GM19455 (cell line): ENCODE results near the gene KCNK15.
"Not testable (repeated sequence)": the region's sequence is repeated elsewhere in the genome, so short reads cannot be mapped to it uniquely, and the experiment has no call there.

Source experiments
- ATAC-seq: cut with Tn5 transposase; IDR thresholded peaks from one replicate; pipeline ENCODE4 v1.9.1; 2021; ENCODE audit not compliant: unreplicated experiment

The KCNK15 gene

DNA sequence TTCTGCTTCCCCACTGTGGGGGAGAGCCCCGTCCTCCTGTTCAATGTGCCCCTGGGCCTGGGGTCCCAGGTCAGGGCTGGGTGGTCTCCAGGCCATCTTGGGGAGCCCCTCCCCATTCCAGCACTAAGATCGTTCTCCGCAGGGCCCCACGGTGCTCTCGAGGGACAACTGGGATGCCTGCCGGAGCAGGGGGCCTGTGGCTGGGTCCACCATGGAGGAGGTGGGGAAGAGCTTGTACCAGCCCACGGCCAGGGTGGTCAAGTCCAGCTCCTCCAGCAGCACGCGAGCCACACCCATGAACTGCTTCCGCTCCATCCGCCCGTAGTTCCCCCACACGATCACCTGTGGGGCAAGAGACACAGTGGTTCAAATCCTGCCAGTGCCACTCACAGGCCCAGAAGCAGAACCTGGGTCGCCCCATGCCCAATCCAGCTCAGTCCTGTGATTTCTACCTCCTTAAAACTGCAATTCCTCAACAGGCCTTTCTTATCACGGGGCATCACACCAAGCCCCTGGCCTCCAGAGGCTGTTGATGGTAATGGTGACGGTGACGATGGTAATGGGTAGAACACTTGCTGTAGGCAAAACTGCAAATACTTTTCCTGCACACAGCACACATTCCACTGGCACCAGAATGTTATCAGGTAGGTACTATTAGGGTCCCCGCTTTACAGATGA lies 10.5 kb downstream of the KCNK15 start:
- no peak for ATAC-seq

GRCh38 chr20:44756956-44757355 lies 11.3 kb downstream of the KCNK15 start:
- ATAC-seq = no peak

DNA sequence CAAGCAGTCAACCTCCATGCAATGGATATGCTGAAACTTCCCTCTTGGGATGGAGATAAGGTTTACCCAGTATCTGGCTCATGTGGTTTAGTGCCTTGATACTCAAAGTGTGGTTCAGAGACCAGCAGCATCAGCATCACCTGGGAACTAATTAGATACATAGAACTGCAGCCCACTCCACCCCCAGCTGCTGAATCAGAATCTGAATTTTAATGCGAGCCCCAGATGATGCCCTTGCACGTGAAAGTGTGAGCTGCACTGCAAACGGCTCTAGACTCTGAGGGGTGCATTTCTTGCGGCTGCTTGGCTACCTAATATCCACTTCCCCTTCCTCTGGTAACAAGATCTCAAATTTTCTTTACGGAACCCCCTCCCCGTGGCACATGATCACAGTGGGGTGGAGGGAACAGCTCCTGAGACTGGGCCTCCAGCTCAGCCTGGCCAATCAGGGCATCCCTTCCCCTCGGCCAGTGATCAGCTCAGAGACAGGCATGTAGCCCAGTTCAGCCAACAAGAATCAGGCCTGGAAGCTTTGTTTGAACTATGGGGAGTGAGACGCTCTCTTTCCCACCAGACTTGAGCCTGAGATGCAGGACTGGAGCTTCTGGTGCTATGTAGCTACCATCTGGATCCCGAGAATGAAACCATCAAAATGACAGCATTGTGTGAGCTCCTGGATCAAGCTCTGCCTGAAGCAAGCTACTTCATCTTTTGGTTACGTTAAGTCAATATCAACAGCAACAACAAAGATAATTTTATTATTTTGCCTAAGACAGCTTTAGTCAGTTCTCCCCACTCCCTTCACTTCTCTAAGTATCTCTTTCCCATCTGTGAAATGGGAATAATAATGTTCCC lies 12.8 kb downstream of the KCNK15 start:
- no peak for ATAC-seq

GRCh38 chr20:44759595-44759994 lies 13.9 kb downstream of the KCNK15 start:
- ATAC-seq = no peak

DNA sequence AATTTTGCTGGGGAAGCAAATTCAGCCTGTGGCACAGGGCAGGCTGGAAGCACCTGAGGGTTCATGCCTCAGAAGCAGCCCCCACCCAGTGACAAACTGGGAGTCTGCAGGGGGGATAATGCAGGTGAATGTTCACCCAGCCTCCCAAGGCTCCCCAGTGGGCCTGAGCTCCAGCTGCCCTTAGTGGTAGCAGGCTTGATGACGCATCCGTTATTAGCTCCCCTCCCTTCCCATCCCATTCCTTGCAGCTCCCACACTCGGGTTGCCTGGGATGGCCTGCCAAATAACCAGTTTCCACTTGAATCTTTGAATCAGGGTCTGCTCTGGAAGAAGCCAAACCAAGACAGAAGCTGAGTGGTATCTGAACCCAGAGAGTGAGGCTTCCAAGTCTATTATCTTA lies 15.8 kb downstream of the KCNK15 start:
- ATAC-seq = no peak

GRCh38 chr20:44762466-44763140 lies 16.9 kb downstream of the KCNK15 start:
- ATAC-seq = no peak

DNA sequence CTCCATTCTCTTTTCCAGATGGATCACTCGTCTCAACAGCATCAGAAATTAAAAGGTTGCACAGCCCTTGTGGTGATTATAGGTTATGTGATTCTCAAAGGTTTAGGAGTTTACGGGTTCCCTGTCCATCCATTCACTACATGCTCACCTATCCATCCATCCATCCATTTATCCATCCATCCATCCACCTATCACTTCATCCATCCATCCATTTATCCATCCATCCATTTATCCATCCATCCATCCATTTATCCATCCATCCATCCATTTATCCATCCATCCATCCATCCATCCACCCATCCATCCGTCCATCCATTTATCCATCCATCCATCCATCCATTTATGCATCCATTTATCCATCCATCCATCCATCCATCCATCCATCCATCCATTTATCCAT lies 18.1 kb downstream of the KCNK15 start:
- not testable (repeated sequence) for ATAC-seq

DNA sequence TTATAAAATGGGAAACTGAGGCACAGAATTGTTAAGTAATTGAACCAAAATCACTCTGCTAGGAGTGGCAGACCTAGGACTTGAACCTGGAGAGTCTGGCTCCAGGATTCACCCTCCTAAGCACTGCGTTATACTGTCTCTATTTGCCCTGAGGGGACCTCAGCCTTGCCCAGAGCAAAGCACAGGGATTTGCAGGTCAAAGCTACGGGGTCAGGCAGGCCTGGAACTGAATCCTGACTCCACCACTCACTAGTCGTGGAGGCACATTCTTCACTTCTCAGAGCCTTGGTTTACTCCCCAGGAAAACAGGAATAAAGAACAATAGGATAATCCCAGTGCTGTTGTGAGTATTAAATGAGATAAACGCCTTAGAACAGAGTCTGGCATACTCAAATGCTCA lies 19.4 kb downstream of the KCNK15 start:
- no peak for ATAC-seq

DNA sequence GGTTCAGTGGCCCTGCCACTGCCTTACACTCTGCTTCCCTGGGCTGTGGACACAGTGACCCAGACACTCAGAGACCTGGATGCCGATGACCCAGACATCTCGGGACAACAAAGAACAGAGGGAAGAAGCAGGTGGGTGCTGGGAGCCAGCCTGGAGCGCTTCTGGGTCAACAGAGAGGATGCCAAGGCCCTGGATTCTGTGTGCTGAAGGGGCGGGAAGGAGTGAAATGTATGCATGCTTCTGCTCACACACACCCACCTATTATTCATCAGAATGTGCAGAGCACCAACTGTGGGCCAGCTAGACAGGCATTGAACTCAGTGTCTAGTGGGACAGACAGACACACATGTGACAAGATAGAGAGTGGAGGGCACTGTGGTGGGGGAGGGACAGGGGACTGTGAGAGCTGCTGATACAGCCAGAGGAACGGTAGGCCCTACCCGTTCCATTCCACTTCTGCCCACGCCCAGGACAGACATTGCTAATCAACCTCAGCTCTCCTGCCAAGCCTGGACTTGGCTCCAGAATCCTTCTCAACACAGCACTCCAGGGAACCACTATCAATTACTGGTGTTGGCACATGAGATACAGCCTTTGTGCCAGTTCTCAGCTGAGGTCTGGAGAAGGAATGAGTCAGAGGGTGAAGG lies 20.2 kb downstream of the KCNK15 start:
- ATAC-seq = no peak

- ATAC-seq = no peak
Measured at GRCh38 chr20:44768256-44768655, 22.6 kb downstream of the KCNK15 start.

DNA sequence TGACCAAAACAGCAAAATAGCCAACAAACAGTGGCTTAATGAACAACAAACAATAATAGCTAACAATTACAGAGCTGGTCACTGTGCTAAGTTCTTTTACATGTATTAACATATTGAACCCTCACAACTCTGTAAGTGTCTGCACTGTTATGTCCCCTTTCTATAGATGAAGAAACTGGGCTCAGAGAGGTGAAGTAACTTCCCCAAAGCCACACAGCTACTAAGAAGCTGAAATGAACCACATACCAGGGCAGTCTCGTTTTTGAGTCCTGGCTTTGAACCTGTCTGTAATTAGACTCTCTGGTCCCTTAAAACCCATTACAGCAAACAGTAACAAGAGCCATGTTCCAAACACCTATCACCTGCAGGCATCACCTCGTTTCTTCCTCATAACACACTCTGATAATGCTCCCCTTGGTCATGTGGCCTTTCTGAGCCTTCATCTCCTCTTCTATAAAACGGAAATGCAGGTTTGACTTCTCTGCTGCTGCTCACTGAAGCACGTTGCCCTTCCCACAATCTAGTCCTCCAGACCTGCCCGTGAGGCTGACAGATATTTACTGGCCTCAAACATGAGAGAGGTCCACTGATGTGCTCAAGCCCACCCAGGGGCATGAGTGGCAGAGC lies 23.3 kb downstream of the KCNK15 start:
- no peak for ATAC-seq

GRCh38 chr20:44769481-44769863 lies 23.8 kb downstream of the KCNK15 start:
- ATAC-seq = no peak

DNA sequence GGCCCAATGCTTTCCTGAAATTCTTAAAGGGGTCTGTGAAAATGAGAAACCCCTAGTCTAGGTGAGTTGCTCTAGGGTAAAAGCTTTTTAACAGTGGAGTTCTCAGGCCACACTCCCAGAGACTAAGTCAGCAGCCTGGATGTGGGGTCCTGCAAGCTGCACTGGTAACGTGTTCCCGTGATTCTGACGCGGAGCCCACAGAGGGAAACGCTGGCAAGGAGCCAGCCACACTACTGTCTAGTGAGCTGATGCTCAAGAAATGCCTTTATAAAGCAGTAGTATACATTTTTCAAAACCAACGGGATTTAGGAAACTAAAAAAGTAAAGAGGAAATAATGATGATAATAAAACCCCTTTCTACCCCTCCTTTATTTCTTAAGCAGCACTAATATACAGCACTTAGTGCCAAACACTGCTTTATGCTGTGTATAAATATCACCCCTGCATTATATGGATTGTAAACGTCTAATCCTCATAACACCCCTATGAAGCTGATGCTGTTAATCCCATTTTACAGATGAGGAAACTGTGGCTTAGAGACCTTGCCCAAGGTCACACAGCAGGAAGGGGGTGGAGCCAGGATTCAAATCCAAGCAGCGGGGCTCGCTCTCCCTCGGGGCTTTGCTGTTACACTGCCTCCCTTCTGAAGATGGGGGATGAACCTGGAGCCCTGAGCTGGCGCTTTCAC lies 25.0 kb downstream of the KCNK15 start:
- no peak for ATAC-seq

DNA sequence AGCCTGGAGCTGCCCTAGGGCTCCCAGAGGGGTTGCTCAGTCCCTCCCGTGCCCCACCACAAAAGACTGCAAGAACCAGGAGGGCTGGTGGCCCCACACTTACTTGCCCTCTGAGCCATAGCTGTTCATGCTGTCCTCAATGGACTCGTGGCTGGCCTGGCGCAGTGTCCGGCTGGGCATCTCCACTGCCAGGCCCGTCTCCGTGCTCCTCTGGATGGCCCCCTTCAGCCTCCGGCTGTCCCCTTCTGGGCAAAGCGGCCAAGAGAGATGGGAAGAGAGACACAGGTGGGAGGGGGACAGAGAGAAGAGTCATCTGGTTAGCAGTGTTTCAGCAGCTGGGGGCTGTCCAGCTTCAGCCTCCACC lies 25.5 kb downstream of the KCNK15 start:
- no peak for ATAC-seq

GRCh38 chr20:44772636-44773035 lies 27.0 kb downstream of the KCNK15 start:
- ATAC-seq = no peak

- no peak for ATAC-seq
Measured at GRCh38 chr20:44773070-44773829, 27.6 kb downstream of the KCNK15 start.

DNA sequence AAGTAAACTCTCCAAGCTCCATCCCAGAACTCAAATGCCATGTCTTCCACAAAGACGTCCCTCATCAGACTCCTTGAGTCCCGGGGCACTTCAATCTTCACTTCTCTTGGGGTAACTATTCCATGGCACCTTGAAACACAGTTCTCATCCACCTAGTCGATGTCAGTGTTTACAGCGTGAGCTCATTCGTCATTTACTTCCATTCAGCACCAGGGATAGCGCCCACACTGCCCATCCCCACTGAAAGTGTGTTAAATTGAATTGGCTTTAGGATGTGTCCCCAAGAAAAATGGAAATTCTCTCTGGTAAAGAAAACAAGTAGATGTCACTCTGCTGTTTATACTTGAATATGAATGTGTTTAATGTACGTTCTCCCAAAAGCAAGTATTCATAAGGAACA lies 31.3 kb downstream of the KCNK15 start:
- ATAC-seq = no peak

DNA sequence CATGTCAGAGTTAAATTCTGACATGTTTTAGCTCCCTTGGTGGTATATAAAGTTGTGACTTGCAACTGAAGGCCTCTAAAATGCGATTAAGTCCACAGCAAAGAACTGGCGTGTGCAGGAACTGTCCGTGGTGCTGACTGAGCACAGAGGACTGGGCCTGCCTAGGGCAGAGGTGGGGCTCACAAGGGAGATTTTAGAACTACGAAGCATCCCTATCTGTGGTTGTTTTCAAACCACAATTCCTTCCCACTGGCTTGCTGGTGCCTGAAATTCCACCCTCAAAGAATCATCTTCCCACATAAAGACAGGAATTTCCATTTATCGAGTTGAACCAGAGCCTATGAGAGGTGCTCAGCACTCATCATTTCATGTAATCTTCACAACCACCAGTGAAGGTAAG lies 34.6 kb downstream of the KCNK15 start:
- ATAC-seq = no peak

GRCh38 chr20:44781118-44781517 lies 35.5 kb downstream of the KCNK15 start:
- ATAC-seq = no peak

GRCh38 chr20:44781791-44782190 lies 36.1 kb downstream of the KCNK15 start:
- ATAC-seq = no peak
